Lower leg skin (tissue), 4 donors: Measurements from ENCODE around the gene APMAP. TPM values are rescaled to one million over a fixed set of nuclear protein-coding genes. Genes with fewer than 3 reads are reported as not detected.

Experiments used
- DNase-seq, 2 donors: peaks; one replicate each; pipeline ENCODE4 v3.0.0-alpha.2; 2019; ENCODE audit warnings: low spot score in 2 of 2
- H3K4me3 ChIP-seq: fragments of 200-600 bp; sonication (generic); 2 replicates; pipeline ENCODE4 v1.5.1; 2017; ENCODE audit warnings: mild to moderate bottlenecking, low read depth; ENCODE audit not compliant: poor library complexity, severe bottlenecking
- POLR2A ChIP-seq, 2 donors: fragments of 450-650 bp; IDR thresholded peaks; one replicate each; pipeline ENCODE4 v1.6.1; 2016 to 2017; ENCODE audit warnings: antibody characterized with exemption in 2 of 2, mild to moderate bottlenecking in 1 of 2, moderate library complexity in 1 of 2
- WGBS, 2 donors: methylation state at CpG; one replicate each; pipeline ENCODE4 v1.1.5; 2018; 5-methylcytosine and 5-hydroxymethylcytosine counted together
- intact Hi-C: fragments of 100-400 bp; cut with DNase I; formaldehyde crosslinking; loops from one replicate; pipeline ENCODE4 v1.15.0; 2023; ENCODE audit warnings: low total_unique reads
- total RNA-seq, 4 donors: library from RNA; depleted of rRNA; stranded (reverse); fragments of >200 nt; gene quantifications; one replicate each; pipeline ENCODE4 v1.1.0, GENCODE V29; 2016
- TF ChIP-seq, protein P1 (sequence below), 3 donors: fragments of 450-650 bp; IDR thresholded peaks; one replicate each; pipeline ENCODE4 v1.5.1; 2016; ENCODE audit warnings: antibody characterized with exemption in 3 of 3, mild to moderate bottlenecking in 3 of 3, moderate library complexity in 2 of 3

APMAP gene
- total RNA-seq, 4 donors from 2014 or later, result 34.4 to 88.7 (median 52.6) TPM

DNA sequence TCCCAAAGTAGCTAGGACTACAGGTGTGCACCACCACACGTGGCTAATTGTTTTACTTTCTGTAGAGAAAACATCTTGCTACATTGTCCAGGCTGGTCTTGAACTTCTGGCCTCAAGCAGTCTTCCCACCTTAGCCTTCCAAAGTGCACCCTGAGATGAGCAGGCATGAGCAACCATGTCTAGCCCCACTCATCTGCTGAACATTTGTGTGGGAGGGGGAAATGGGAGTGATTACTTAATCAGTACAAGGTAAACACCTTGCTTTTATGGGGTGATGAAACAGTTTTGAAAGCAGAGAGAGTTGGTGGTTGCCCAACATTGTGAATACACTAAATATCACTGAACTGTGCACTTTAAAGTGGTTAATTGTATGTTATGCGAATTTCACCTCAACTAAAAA, 5.3 kb downstream of the APMAP start:
- intact Hi-C loops, result no loop called here
- no peak overlapping the region for H3K4me3 ChIP-seq
- WGBS, 2 donors, result 92 to 95% methylated on average over 2 of the region's 2 CpGs
- DNase-seq, result peak in 1 of 2 donors; percentile 26
- TF ChIP-seq, protein P1, sequence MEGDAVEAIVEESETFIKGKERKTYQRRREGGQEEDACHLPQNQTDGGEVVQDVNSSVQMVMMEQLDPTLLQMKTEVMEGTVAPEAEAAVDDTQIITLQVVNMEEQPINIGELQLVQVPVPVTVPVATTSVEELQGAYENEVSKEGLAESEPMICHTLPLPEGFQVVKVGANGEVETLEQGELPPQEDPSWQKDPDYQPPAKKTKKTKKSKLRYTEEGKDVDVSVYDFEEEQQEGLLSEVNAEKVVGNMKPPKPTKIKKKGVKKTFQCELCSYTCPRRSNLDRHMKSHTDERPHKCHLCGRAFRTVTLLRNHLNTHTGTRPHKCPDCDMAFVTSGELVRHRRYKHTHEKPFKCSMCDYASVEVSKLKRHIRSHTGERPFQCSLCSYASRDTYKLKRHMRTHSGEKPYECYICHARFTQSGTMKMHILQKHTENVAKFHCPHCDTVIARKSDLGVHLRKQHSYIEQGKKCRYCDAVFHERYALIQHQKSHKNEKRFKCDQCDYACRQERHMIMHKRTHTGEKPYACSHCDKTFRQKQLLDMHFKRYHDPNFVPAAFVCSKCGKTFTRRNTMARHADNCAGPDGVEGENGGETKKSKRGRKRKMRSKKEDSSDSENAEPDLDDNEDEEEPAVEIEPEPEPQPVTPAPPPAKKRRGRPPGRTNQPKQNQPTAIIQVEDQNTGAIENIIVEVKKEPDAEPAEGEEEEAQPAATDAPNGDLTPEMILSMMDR (IDR thresholded peaks at IDR 0.05), result no peak
- no peak for TF ChIP-seq POLR2A (IDR thresholded peaks at IDR 0.05)

DNA sequence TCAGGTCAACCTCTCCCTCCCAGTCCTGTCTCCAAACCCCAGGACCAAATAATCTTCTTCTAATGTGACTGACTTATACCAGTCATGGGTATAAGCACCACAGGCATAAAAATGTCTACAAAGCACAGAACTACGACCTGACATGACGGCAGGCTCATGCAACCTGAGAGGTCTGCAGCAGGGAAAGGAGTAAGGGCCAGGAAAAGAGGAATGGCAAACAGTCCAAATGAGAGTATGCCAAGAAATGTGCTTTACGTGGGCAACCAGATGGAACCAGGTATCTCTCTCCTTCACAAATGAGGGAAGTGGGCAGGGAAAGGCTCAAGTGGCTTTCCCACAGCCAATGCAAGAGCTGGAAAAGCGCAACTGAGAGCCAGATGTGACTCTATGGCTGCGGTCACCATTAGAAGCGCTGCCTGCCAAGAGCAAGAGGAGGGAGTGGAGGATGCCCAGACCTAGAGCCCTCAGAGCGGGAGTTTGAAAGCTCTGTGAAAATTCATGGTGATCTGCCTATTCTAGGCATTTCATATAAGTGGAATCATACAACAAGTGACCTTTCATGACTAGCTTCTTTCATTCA, 6.0 kb downstream of the APMAP start:
- H3K4me3 ChIP-seq, result no peak overlapping the region
- WGBS, 2 donors, result 86 to 90% methylated on average over 7 of the region's 7 CpGs
- DNase-seq, result peak in 1 of 2 donors; percentile 7
- intact Hi-C loops, result no loop called here
- TF ChIP-seq, protein P1 (IDR thresholded peaks at IDR 0.05), result no peak
- TF ChIP-seq POLR2A (IDR thresholded peaks at IDR 0.05), result no peak

DNA sequence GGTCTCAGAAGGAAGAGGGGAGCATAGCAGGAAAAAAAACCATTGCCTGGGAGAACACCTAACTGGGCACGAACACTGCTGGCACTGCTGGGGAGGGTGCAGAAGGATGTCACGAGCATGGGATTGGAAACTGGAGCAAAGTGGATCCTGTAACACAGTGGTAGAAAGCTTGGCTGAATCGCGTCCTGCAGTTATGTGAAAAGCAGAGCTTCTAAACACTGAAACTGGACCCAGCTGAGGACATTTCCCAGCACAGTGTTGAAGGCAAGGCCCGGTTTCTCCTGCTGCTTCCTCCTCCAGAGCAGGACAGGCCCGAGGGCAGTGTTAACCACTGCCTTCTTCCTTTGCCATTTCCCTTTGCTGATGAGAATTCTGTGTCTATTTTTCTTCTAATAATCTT, 6.7 kb downstream of the APMAP start:
- WGBS, 2 donors, result 65 to 70% methylated on average over 6 of the region's 6 CpGs
- TF ChIP-seq, protein P1 (IDR thresholded peaks at IDR 0.05), result no peak
- TF ChIP-seq POLR2A (IDR thresholded peaks at IDR 0.05), result no peak
- DNase-seq, result peak in 1 of 2 donors; percentile 60
- intact Hi-C loops, result no loop called here
- no peak overlapping the region for H3K4me3 ChIP-seq

DNA sequence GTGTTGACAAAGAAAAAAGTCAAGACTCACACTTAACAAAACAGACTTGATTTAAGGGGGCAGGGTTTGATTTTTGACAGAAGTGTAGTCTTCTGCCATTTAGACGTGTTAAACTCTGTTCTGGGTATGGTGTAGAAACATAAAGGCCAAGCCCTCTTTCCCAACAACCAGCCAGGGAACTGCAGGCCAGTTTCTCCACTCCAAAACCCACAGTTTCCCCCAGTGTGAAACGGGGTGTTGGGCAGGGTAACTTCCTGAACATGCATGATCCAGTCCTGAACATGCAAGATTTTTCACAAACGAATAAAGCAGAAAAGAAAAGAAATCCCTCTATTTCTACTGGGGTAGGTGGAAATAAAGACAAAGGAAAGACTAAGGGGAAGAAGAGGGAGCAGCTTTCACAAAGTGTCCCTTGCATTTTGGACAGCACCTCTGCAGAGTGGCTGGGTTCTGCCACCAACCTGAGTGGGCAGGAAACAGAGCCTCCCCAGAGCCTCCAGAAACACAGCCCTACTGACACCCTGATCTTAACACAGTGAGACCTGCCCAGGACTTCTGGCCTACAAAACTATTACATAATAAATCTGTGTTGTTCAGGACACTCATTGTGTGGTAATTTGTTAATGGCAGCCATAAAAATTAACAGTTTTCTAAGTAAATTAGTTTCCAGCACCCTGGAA, 7.5 kb downstream of the APMAP start:
- 53 to 72% methylated on average over 3 of the region's 3 CpGs for WGBS, 2 donors
- peak in 1 of 2 donors; percentile 53 for DNase-seq
- no peak overlapping the region for H3K4me3 ChIP-seq
- TF ChIP-seq, protein P1 (IDR thresholded peaks at IDR 0.05), result no peak
- no peak for TF ChIP-seq POLR2A (IDR thresholded peaks at IDR 0.05)
- intact Hi-C loops, result no loop called here

DNA sequence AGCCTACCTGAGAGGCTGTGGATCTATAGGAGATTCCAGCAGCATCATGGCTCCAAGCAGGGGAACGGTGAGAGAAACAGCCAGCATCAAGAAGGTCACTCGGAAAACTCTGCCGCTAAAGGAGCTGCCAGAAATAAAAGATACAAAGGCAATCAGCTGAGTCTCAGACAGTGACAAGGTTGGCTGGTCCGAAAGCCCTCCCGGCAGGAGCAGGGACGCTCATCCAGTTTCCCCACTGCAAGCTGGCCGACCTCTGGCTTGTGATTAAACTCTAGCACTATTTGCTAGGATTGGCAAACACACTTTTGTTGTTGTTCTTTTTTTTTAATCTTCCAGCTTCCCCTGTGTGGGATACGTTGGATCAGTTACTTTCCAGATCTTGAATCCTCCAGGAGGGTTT, 8.7 kb downstream of the APMAP start:
- DNase-seq, result peak in 1 of 2 donors; percentile 70
- WGBS, 2 donors, result 93% methylated on average over 8 of the region's 8 CpGs
- TF ChIP-seq, protein P1 (IDR thresholded peaks at IDR 0.05), result no peak
- TF ChIP-seq POLR2A (IDR thresholded peaks at IDR 0.05), result no peak
- H3K4me3 ChIP-seq, result no peak overlapping the region
- intact Hi-C loops, result no loop called here
